Keratinocyte (primary cell): ENCODE results near the gene NRBP1.

ENCODE experiments used
- CTCF ChIP-seq, 3 experiments: IDR thresholded peaks in 1 of 3; conservative IDR thresholded peaks in 1 of 3; optimal IDR thresholded peaks in 1 of 3; 2 replicates in 2 of 3; 3 replicates in 1 of 3; pipeline versions ENCODE3 to v1.5.1; 2011; ENCODE audit warnings: low read length in 3 of 3, mild to moderate bottlenecking in 3 of 3, moderate library complexity in 2 of 3, control low read depth in 1 of 3, inconsistent platforms in 1 of 3; ENCODE audit not compliant: insufficient read depth in 2 of 3; ENCODE audit errors: extremely low read depth in 1 of 3
- EZH2 ChIP-seq: IDR thresholded peaks from one replicate; pipeline ENCODE4 v1.6.1; 2012; ENCODE audit warnings: inconsistent platforms, mild to moderate bottlenecking, low read length, moderate library complexity

- TF ChIP-seq CTCF (optimal IDR thresholded peaks at IDR 0.05 in 1 of 3, IDR thresholded peaks at IDR 0.05 in 1 of 3, conservative IDR thresholded peaks at IDR 0.05 in 1 of 3; ENCODE audit: extremely low read depth in 1 of 3, insufficient read depth in 2 of 3, low read length in 3 of 3) (no peak), EZH2 (no peak)
These were observed 37.4 kb upstream of the NRBP1 start for GRCh38 chr2:27390822-27391679.
